Sigmoid colon (tissue), 7 donors: ENCODE measurements around the gene LUZP1. TPM values are rescaled to one million over a fixed set of nuclear protein-coding genes. Genes with fewer than 3 reads are reported as not detected.

Source experiments
- DNase-seq: peaks from one replicate; pipeline ENCODE4 v3.0.0-alpha.2; 2019
- H3K27ac ChIP-seq, 4 donors: fragments of 200-600 bp; sonication (generic); one replicate each; pipeline ENCODE4 v1.5.1; 2016 to 2019; ENCODE audit warnings: mild to moderate bottlenecking in 1 of 4
- H3K27me3 ChIP-seq, 3 donors: fragments of 200-600 bp; sonication (generic); one replicate each; pipeline ENCODE4 v1.5.1; 2019; ENCODE audit warnings: mild to moderate bottlenecking in 1 of 3
- H3K36me3 ChIP-seq, 4 donors: fragments of 200-600 bp; sonication (generic); one replicate each; pipeline ENCODE4 v1.5.1; 2016 to 2019
- H3K4me1 ChIP-seq, 4 donors: fragments of 200-600 bp; sonication (generic); one replicate each; pipeline ENCODE4 v1.5.1; 2017 to 2019
- H3K4me3 ChIP-seq, 4 donors: fragments of 200-600 bp; sonication (generic); one replicate each; pipeline ENCODE4 v1.5.1; 2017 to 2019; ENCODE audit warnings: mild to moderate bottlenecking in 2 of 4, moderate library complexity in 1 of 4
- H3K9me3 ChIP-seq, 4 donors: fragments of 200-600 bp in 3 of 4; sonication (generic) in 3 of 4; one replicate each; pipeline versions ENCODE4 v1.5.1 to v1.6.1; 2013 to 2019
- CTCF ChIP-seq, 4 experiments: fragments of 450-650 bp in 3 of 4; fragments of 200-600 bp in 1 of 4; IDR thresholded peaks; one replicate each; pipeline ENCODE4 v1.5.1; 2016 to 2019; ENCODE audit warnings: antibody characterized with exemption in 4 of 4, mild to moderate bottlenecking in 3 of 4, moderate library complexity in 2 of 4
- EP300 ChIP-seq, 4 donors: sonication (generic); formaldehyde crosslinking; IDR thresholded peaks; one replicate each; pipeline ENCODE4 v1.6.1; 2017; ENCODE audit warnings: antibody characterized with exemption in 4 of 4
- POLR2A ChIP-seq, 2 donors: fragments of 450-650 bp; IDR thresholded peaks; one replicate each; pipeline ENCODE4 v1.6.1; 2016; ENCODE audit warnings: antibody characterized with exemption in 2 of 2, mild to moderate bottlenecking in 2 of 2, moderate library complexity in 2 of 2
- POLR2AphosphoS5 ChIP-seq, 4 donors: sonication (generic); formaldehyde crosslinking; IDR thresholded peaks; one replicate each; pipeline ENCODE4 v1.6.1; 2017; ENCODE audit warnings: antibody characterized with exemption in 4 of 4
- WGBS, 2 donors: extraction: QIAGEN DNeasy Blood & Tissue Kit; methylation state at CpG; one replicate each; pipeline ENCODE4 v1.1.7; 2013; 5-methylcytosine and 5-hydroxymethylcytosine counted together
- intact Hi-C: fragments of 100-400 bp; cut with DNase I; formaldehyde crosslinking; loops from one replicate; pipeline ENCODE4 v1.15.1; 2023
- polyA plus RNA-seq, 3 donors: library from polyadenylated mRNA; stranded (reverse); fragments of 200-250 nt; gene quantifications; one replicate each; pipeline ENCODE4 v1.2.3, GENCODE V29; 2013
- total RNA-seq, 4 donors: library from RNA; depleted of rRNA; stranded (reverse); fragments of >200 nt; gene quantifications; one replicate each; pipeline ENCODE4 v1.1.0, GENCODE V29; 2016
- donor health status: healthy with polysubstance abuse.
- donor health status: Bipolar disorder and iron deficiency.
- donor health status: healthy.

Gene LUZP1
- total and polyA plus RNA-seq, 7 donors, result 6.0 to 20.9 (median 14.0) TPM

GRCh38 chr1:23150125-23150524, 18.5 kb downstream of the LUZP1 start:
- 75 to 79% methylated on average over 2 of the region's 2 CpGs for WGBS, 2 donors
- Histone ChIP-seq H3K36me3 (no peaks in the 10 kb centered on the region), H3K9me3 (no peaks in the 10 kb centered on the region), H3K4me1 (peaks cover 0 to 18% (median 15%) of the 10 kb centered on the region in 4 donors), H3K4me3 (no peak overlapping the region), H3K27me3 (no peaks in the 10 kb centered on the region), H3K27ac (no peak overlapping the region)
- intact Hi-C loops, result no loop called here
- DNase-seq, result no peak
- TF ChIP-seq POLR2A (IDR thresholded peaks at IDR 0.05) (no peak), POLR2AphosphoS5 (IDR thresholded peaks at IDR 0.05) (no peak), CTCF (IDR thresholded peaks at IDR 0.05) (no peak), EP300 (IDR thresholded peaks at IDR 0.05) (no peak)

GRCh38 chr1:23149114-23149513, 19.5 kb downstream of the LUZP1 start:
- 9 to 26% methylated on average over 1 of the region's 1 CpG for WGBS, 2 donors
- no peak overlapping the region for H3K4me3 ChIP-seq
- TF ChIP-seq EP300 (IDR thresholded peaks at IDR 0.05) (no peak), CTCF (IDR thresholded peaks at IDR 0.05) (no peak), POLR2AphosphoS5 (IDR thresholded peaks at IDR 0.05) (no peak), POLR2A (IDR thresholded peaks at IDR 0.05) (no peak)
- DNase-seq, result no peak
- H3K27me3 ChIP-seq, result no peaks in the 10 kb centered on the region
- no peaks in the 10 kb centered on the region for H3K9me3 ChIP-seq
- intact Hi-C loops, result loop anchor here (5.0 kb wide), 1 partner anchor 42 kb away; no protein-coding TSS in a partner anchor
- peaks cover 0 to 18% (median 15%) of the 10 kb centered on the region in 4 donors for H3K4me1 ChIP-seq
- H3K27ac ChIP-seq, result no peak overlapping the region
- H3K36me3 ChIP-seq, result no peaks in the 10 kb centered on the region

- no peaks in the 10 kb centered on the region for H3K36me3 ChIP-seq
- H3K9me3 ChIP-seq, result no peaks in the 10 kb centered on the region
- no peak overlapping the region for H3K27ac ChIP-seq
- DNase-seq, result no peak
- intact Hi-C loops, result loop anchor here (5.0 kb wide), 1 partner anchor 41 kb away; no protein-coding TSS in a partner anchor
- peaks cover 0 to 18% (median 15%) of the 10 kb centered on the region in 4 donors for H3K4me1 ChIP-seq
- no peaks in the 10 kb centered on the region for H3K27me3 ChIP-seq
- no peak for TF ChIP-seq POLR2A (IDR thresholded peaks at IDR 0.05)
- no peak for TF ChIP-seq EP300 (IDR thresholded peaks at IDR 0.05)
- TF ChIP-seq CTCF (IDR thresholded peaks at IDR 0.05), result no peak
- no peak for TF ChIP-seq POLR2AphosphoS5 (IDR thresholded peaks at IDR 0.05)
- H3K4me3 ChIP-seq, result no peak overlapping the region
- WGBS, 2 donors, result 63 to 71% methylated on average over 4 of the region's 4 CpGs
These were observed 20.6 kb downstream of the LUZP1 start for GRCh38 chr1:23148084-23148483.

- H3K36me3 ChIP-seq, result no peaks in the 10 kb centered on the region
- H3K4me3 ChIP-seq, result no peak overlapping the region
- no peaks in the 10 kb centered on the region for H3K9me3 ChIP-seq
- TF ChIP-seq EP300 (IDR thresholded peaks at IDR 0.05) (no peak), CTCF (IDR thresholded peaks at IDR 0.05) (no peak), POLR2A (IDR thresholded peaks at IDR 0.05) (no peak), POLR2AphosphoS5 (IDR thresholded peaks at IDR 0.05) (no peak)
- no peak overlapping the region for H3K27ac ChIP-seq
- 96 to 97% methylated on average over 6 of the region's 6 CpGs for WGBS, 2 donors
- no peak for DNase-seq
- no peaks in the 10 kb centered on the region for H3K4me1 ChIP-seq
- intact Hi-C loops, result no loop called here
- H3K27me3 ChIP-seq, result no peaks in the 10 kb centered on the region
These were observed 27.6 kb downstream of the LUZP1 start for GRCh38 chr1:23140940-23141596.
